ENCODE results near the gene RPE65. TPM values are rescaled to one million over a fixed set of nuclear protein-coding genes. Genes with fewer than 3 reads are reported as not detected.
"Not testable (repeated sequence)": the region's sequence is repeated elsewhere in the genome, so short reads cannot be mapped to it uniquely, and the experiment has no call there.

The RPE65 gene
- total RNA-seq, 6 experiments from 2014 or later: not detected

DNA sequence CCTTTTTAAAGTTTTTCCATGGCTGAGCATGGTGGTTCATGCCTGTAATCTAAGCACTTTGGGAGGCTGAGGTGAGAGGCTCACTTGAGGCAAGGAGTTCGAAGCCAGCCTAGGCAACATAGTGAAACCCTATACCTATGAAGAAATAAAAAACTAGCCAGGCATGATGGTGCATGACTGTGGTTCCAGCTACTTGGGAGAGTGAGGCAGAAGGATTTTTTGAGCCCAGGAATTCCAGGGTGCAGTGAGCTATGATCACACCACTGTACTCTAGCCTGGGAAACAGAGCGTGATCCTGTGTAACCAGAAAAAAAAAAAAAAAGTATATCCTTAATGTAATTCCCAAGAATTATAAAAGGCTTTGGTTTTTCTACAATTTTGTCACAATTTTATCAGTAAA, 29.7 kb upstream of the RPE65 start:
- H3K27me3 Mint-ChIP-seq (ENCODE audit: insufficient read depth): no peaks in the 10 kb centered on the region
- H3K9me3 Mint-ChIP-seq: no peaks in the 10 kb centered on the region
- no peaks in the 10 kb centered on the region for H3K4me1 Mint-ChIP-seq (ENCODE audit: low read depth)
- no peak overlapping the region for H3K27ac Mint-ChIP-seq
- peaks cover 14% of the 10 kb centered on the region for H3K36me3 Mint-ChIP-seq (ENCODE audit: low read depth)
- TF ChIP-seq, protein P1, sequence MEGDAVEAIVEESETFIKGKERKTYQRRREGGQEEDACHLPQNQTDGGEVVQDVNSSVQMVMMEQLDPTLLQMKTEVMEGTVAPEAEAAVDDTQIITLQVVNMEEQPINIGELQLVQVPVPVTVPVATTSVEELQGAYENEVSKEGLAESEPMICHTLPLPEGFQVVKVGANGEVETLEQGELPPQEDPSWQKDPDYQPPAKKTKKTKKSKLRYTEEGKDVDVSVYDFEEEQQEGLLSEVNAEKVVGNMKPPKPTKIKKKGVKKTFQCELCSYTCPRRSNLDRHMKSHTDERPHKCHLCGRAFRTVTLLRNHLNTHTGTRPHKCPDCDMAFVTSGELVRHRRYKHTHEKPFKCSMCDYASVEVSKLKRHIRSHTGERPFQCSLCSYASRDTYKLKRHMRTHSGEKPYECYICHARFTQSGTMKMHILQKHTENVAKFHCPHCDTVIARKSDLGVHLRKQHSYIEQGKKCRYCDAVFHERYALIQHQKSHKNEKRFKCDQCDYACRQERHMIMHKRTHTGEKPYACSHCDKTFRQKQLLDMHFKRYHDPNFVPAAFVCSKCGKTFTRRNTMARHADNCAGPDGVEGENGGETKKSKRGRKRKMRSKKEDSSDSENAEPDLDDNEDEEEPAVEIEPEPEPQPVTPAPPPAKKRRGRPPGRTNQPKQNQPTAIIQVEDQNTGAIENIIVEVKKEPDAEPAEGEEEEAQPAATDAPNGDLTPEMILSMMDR (IDR thresholded peaks at IDR 0.05): no peak
- no peak for DNase-seq
- H3K4me3 Mint-ChIP-seq: no peak overlapping the region

DNA sequence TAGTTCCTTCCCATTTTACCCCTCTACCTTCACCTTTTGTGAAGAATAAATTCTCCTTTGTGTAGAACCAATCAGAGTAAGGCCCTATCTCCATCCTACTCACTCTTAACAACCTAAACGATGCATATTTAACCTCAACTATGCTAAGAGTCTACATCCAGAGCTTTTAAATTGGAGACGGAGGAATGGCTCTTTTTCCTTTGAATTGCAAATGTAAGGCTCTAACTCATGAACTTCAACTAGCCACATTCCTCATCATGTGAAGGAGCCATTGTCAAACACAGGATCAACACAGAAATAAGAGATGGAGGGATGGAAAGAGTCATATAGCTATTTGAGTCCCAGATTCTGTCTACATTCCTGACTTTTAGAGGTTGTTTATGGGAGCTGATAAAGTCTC, 28.9 kb upstream of the RPE65 start:
- DNase-seq: no peak
- no peaks in the 10 kb centered on the region for H3K4me1 Mint-ChIP-seq (ENCODE audit: low read depth)
- TF ChIP-seq, protein P1 (IDR thresholded peaks at IDR 0.05): no peak
- H3K9me3 Mint-ChIP-seq: no peaks in the 10 kb centered on the region
- no peak overlapping the region for H3K27ac Mint-ChIP-seq
- peaks cover 12% of the 10 kb centered on the region for H3K36me3 Mint-ChIP-seq (ENCODE audit: low read depth)
- no peak overlapping the region for H3K4me3 Mint-ChIP-seq
- H3K27me3 Mint-ChIP-seq (ENCODE audit: insufficient read depth): no peaks in the 10 kb centered on the region

DNA sequence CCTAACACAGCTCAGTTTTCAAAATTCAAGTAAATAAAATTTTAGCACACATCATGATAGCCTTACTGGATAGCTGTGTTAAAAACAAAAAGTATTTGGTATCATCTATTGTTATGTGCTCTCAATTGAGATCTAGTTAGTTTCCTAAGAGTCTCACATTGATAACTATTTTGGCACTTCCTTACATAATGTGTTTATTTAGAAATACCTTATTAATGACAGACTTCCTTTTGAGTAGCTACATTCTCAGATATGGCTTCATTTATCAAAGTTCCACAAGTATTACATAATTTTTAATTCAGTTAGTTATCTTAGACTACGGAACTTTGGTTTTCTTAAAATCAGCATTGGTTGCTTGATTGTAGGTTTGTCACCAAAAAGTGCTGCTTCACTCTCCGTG, 26.9 kb upstream of the RPE65 start:
- not testable (repeated sequence) for H3K36me3 Mint-ChIP-seq (ENCODE audit: low read depth); H3K4me1 Mint-ChIP-seq (ENCODE audit: low read depth); H3K27ac Mint-ChIP-seq; DNase-seq; H3K4me3 Mint-ChIP-seq; H3K27me3 Mint-ChIP-seq (ENCODE audit: insufficient read depth); H3K9me3 Mint-ChIP-seq

DNA sequence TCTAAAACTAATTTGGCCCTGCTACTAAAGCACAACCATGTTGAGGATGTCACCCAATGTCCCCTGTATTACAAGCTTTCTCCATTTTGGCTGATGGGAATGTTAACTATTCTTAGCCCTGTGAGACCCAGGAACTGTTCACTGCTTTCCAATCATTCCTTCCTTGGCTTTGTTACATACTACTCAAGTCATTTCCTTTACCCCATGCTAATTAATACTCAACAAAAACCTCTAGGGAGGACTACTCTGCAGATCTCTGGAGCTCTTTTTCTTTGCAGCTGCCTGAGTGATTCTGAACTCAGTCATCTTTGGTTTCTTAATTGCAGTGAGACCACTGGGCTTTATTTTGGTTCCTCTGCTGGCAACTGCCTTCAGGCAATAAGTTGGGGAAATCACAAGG, 23.3 kb upstream of the RPE65 start:
- Mint-ChIP-seq H3K27me3 (ENCODE audit: insufficient read depth) (no peaks in the 10 kb centered on the region), H3K9me3 (no peaks in the 10 kb centered on the region), H3K4me1 (ENCODE audit: low read depth) (no peaks in the 10 kb centered on the region; the same call in 1 of the 2 replicates), H3K36me3 (ENCODE audit: low read depth) (no peaks in the 10 kb centered on the region), H3K4me3 (no peak overlapping the region), H3K27ac (no peak overlapping the region)
- no peak for DNase-seq
- TF ChIP-seq, protein P1 (IDR thresholded peaks at IDR 0.05): no peak

DNA sequence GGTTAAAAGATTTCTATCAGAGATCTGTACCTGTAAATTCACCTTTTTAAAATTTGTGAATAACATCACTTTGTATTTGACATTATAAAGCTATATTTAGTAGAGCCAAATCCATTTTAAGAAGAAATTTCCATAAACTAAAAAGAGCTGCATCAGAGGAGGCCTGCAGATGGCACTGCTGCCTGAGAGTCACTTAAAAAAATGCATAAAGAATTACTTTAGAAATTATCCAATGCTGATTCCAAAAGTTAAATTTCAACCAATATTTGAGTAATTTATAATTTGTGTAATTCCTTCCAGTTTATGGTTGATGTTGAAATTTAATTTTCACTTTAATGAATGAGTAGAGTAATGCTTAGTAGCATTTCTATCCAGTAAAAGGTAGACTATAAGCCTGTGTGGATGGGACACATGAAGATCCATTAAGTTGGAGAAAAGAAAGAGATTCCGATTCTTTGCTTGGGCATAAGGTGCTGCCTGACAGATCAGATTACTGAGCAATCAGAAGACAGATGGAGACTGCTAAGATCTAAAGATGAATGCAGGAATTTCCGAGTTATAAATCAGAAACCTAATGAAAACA, 20.7 kb upstream of the RPE65 start:
- no peaks in the 10 kb centered on the region; the same call in 1 of the 2 replicates for H3K27me3 Mint-ChIP-seq (ENCODE audit: insufficient read depth)
- no peaks in the 10 kb centered on the region for H3K9me3 Mint-ChIP-seq
- TF ChIP-seq, protein P1 (IDR thresholded peaks at IDR 0.05): peak; percentile 82
- peak; percentile 14 for DNase-seq
- H3K36me3 Mint-ChIP-seq (ENCODE audit: low read depth): no peaks in the 10 kb centered on the region
- no peaks in the 10 kb centered on the region; the same call in 1 of the 2 replicates for H3K4me1 Mint-ChIP-seq (ENCODE audit: low read depth)
- no peak overlapping the region for H3K27ac Mint-ChIP-seq
- H3K4me3 Mint-ChIP-seq: no peak overlapping the region

DNA sequence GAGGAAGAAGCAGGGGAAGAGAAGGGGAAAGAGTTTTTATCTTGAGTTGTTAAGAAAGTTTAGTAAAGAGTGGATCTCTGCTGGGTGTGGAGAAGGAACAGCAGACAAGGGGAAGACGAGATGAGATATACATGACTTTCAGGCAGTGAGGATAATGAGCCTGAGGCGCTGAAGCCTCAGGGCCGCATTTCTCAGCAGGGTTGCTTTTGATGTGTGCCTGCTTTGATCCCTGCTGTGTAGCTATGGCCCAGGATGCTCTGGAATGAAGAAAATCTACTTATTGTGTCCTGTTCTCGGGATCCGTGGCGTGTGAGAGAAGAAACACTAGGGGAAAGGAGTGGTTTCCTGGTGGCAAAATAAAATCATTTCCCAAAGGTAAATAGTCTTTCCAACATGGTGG, 15.1 kb upstream of the RPE65 start:
- H3K27ac Mint-ChIP-seq: no peak overlapping the region
- TF ChIP-seq, protein P1 (IDR thresholded peaks at IDR 0.05): no peak
- H3K27me3 Mint-ChIP-seq (ENCODE audit: insufficient read depth): no peaks in the 10 kb centered on the region; the same call in none of the 2 replicates
- peaks cover 6% of the 10 kb centered on the region for H3K9me3 Mint-ChIP-seq
- H3K36me3 Mint-ChIP-seq (ENCODE audit: low read depth): no peaks in the 10 kb centered on the region; the same call in 1 of the 2 replicates
- DNase-seq: no peak
- no peak overlapping the region for H3K4me3 Mint-ChIP-seq
- no peaks in the 10 kb centered on the region for H3K4me1 Mint-ChIP-seq (ENCODE audit: low read depth)
